OCI-LY7 (cell line): ENCODE data around the gene PAEP.

Experiments
- CTCF ChIP-seq: fragments of 200-600 bp; sonication (generic); conservative IDR thresholded peaks from 2 replicates; pipeline ENCODE4 v1.5.1; 2014; ENCODE audit warnings: mild to moderate bottlenecking, antibody characterized with exemption, low read length, moderate library complexity, mixed read lengths
- EZH2phosphoT487 ChIP-seq: fragments of 200-600 bp; sonication (generic); IDR thresholded peaks from 2 replicates; pipeline ENCODE4 v1.6.1; 2018; ENCODE audit warnings: low read depth, borderline replicate concordance, mild to moderate bottlenecking, mixed run types, antibody characterized with exemption, low read length, moderate library complexity, mixed read lengths

- no peak for TF ChIP-seq EZH2phosphoT487
- TF ChIP-seq CTCF: no peak
Measured at GRCh38 chr9:135573124-135573523, 11.6 kb downstream of the PAEP start.
